Sigmoid colon (tissue), 4 donors: Measurements from ENCODE around the gene CSNK2A1.
"Not testable (repeated sequence)": the region's sequence is repeated elsewhere in the genome, so short reads cannot be mapped to it uniquely, and the experiment has no call there.

ENCODE experiments used
- CTCF ChIP-seq, 4 experiments: fragments of 450-650 bp in 3 of 4; fragments of 200-600 bp in 1 of 4; IDR thresholded peaks; one replicate each; pipeline ENCODE4 v1.5.1; 2016 to 2019; ENCODE audit warnings: antibody characterized with exemption in 4 of 4, mild to moderate bottlenecking in 3 of 4, moderate library complexity in 2 of 4
- POLR2A ChIP-seq, 2 donors: fragments of 450-650 bp; IDR thresholded peaks; one replicate each; pipeline ENCODE4 v1.6.1; 2016; ENCODE audit warnings: antibody characterized with exemption in 2 of 2, mild to moderate bottlenecking in 2 of 2, moderate library complexity in 2 of 2
- POLR2AphosphoS5 ChIP-seq, 4 donors: sonication (generic); formaldehyde crosslinking; IDR thresholded peaks; one replicate each; pipeline ENCODE4 v1.6.1; 2017; ENCODE audit warnings: antibody characterized with exemption in 4 of 4

GRCh38 chr20:476561-477249, 66.9 kb downstream of the CSNK2A1 start:
- not testable (repeated sequence) for TF ChIP-seq CTCF, POLR2AphosphoS5, POLR2A (IDR thresholded peaks at IDR 0.05)
